Measurements from ENCODE around the gene KCNA2.

The KCNA2 gene

GRCh38 chr1:110566836-110567235 is 39.3 kb downstream of the KCNA2 start:
- no peak for DNase-seq (ENCODE audit: low spot score)

DNA sequence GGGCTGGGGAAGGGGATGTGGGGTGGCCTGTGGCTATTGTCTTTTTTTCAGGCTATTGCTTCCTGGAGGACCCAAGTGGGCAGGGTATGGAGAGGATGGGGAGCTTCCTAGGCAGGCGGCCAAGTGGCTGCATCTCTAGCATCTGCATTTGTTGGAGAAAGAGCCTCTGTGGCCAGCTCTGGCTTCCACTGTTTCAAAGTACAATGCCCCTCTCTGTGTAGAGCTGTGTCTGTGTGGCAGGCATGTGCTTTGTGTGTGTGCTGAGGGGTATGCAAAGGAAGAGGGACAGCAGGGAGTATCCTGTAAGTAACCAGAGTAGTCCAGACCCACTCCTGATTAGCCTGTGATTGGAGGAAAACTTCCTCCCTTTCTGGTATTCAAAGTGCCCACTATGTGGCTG is 40.6 kb downstream of the KCNA2 start:
- peak; percentile 95 for DNase-seq (ENCODE audit: low spot score)

DNA sequence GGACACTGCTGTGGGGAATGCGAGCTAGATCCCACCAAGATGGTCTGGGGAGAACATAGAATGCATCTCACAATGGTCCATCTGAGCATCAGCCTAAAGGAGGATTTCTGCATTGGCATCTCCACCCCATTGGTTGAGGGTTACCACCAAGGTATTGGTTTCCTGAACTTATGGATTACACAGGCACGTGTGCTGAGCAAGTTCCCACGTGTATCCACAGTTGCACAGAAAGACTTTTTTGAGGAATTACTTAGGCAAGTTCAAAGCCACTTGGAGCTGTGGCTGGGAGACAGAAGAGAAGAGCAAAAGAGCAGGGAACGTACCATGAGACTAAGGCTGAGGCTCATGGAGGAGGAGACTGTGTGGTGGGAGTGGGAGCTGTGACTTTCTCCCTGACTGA is 43.1 kb downstream of the KCNA2 start:
- no peak for DNase-seq (ENCODE audit: low spot score)

- no peak for DNase-seq (ENCODE audit: low spot score)
These were observed 44.6 kb downstream of the KCNA2 start for GRCh38 chr1:110561596-110561995.

- no peak for DNase-seq (ENCODE audit: low spot score)
These were observed 47.0 kb downstream of the KCNA2 start for GRCh38 chr1:110559157-110559556.

GRCh38 chr1:110557481-110557880 is 48.7 kb downstream of the KCNA2 start:
- no peak for DNase-seq (ENCODE audit: low spot score)

- DNase-seq (ENCODE audit: low spot score), result peak; percentile 96
These were observed 49.7 kb downstream of the KCNA2 start for GRCh38 chr1:110556471-110556807.

GRCh38 chr1:110555807-110556470 is 50.2 kb downstream of the KCNA2 start:
- peak; percentile 93 for DNase-seq (ENCODE audit: low spot score)

- DNase-seq (ENCODE audit: low spot score), result peak; percentile 73
These were observed 51.0 kb downstream of the KCNA2 start for GRCh38 chr1:110554871-110555801.

- DNase-seq (ENCODE audit: low spot score), result peak; percentile 60
These were observed 54.8 kb downstream of the KCNA2 start for GRCh38 chr1:110551278-110551809.

- no peak for DNase-seq (ENCODE audit: low spot score)
These were observed 56.3 kb downstream of the KCNA2 start for GRCh38 chr1:110549831-110550230.

- no peak for DNase-seq (ENCODE audit: low spot score)
These were observed 57.8 kb downstream of the KCNA2 start for GRCh38 chr1:110548381-110548780.

DNA sequence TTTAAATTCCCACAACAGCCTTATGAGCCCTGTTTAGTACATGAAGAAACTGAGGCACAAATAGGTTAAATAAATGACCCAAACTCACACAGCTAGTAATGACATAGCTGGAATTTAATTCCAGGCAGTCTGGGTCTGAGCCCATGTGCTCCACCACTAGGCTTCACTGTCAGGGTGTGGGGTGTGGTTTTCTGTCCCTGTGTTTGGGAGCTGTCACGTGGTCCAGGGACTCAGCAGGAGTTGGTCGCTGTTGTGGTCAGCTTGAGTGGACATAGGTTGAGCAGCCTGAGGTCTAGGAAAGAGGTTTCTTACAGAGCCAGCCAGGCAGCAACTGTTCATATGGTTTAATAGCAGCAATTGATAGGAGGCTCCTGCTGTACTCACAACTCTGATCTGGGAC is 59.1 kb downstream of the KCNA2 start:
- DNase-seq (ENCODE audit: low spot score), result no peak

GRCh38 chr1:110545492-110545891 is 60.7 kb downstream of the KCNA2 start:
- no peak for DNase-seq (ENCODE audit: low spot score)

GRCh38 chr1:110544753-110545152 is 61.4 kb downstream of the KCNA2 start:
- peak; percentile 45 for DNase-seq (ENCODE audit: low spot score)
